NCI-H2196 treated with DMSO at 0.1 percent for 48 hours (cell line): Measurements from ENCODE around the gene BCAS4.
"Not testable (repeated sequence)": the region's sequence is repeated elsewhere in the genome, so short reads cannot be mapped to it uniquely, and the experiment has no call there.

Source experiments
- DNase-seq: peaks from one replicate; lab custom pipeline; 2025; ENCODE audit not compliant: unreplicated experiment; lab: John Stamatoyannopoulos, UW

The BCAS4 gene

GRCh38 chr20:50874111-50874757 is 79.4 kb downstream of the BCAS4 start:
- DNase-seq = no peak

DNA sequence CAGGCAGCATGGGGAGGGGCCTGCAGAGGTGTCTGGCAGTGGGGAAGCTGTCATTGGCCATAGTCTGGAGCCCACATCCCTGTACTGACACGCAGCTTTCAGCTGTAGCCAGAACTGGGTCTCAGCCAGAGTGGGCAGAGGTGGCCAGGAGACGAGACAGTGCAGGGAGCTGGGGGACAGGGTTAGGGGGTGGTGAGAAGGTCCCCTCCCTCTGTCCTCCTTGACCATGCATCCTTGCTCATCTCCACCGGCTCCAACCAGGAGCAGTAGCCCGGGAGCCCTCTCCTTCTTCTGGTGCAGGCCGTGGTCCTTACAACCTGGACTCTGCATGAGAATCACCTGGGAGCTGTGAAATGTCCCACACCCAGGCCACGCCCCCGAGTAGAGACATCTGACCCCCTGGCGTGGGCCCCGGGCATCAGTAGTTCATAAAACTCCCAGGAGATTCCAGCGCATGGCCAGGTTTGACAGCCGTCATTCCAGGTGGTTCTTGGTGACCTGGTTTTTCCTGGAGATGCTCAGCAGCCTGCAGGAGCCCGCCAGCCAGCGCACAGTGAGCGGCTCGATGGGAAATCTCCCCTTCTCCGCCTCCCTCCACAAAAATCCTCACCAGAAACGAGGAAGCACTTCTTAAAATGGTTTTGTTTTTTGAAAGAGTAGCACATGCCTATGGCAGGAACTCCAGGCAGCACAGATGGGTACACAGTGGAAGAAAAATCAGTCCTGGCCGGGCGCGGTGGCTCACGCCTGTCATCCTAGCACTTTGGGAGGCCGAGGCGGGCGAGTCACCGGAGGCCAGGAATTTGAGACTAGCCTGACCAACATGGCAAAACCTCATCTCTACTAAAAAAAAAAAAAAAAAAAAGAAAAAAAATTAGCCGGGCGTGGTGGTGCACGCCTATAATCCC is 80.2 kb downstream of the BCAS4 start:
- DNase-seq = no peak

GRCh38 chr20:50876063-50876685 is 81.3 kb downstream of the BCAS4 start:
- no peak for DNase-seq

- no peak for DNase-seq
Observed at GRCh38 chr20:50876816-50877215, 82.0 kb downstream of the BCAS4 start.

GRCh38 chr20:50877232-50877743 is 82.4 kb downstream of the BCAS4 start:
- no peak for DNase-seq

DNA sequence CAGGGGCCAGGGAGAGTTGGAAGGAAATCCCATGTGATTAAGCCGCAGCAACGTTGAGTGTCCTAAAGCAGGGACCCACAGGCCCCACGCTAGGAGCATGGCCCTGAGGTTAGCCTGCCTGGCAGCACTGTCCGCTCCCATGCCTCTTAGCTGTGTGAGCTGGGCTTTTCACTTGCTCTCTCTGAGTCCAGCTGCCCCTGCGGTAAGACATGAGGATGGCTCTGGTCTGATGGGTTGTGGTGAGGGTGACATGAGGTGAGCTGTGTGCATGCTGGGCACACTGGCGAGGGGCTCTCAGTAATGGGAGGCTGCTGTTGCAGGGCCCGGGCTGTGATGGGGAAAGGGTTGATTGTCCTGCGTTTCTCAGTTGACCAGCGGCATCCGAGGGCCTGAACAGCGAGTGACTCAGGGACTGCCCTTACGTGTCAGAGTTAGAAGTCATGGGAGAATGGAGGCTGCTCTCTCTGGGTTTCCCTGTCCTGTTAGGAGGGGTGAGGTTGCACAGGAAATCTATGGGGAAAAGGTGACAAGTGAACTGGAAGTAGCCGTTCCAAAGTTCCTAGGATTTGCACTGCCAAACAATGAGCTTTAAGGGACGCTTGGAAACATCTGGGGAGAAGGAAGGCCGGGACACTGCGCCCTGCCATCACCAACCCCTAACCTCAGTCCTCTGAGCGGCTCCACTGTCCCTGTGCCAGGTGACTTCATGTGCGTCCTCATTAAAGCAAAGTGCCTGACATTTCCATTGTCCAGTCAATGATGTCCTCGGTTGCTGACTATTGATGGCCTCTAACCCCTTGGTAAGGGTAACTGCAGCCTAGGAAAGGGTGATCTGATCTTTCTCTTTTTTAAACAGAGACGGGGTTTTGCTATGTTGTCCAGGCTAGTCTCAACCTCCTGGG is 85.0 kb downstream of the BCAS4 start:
- no peak for DNase-seq

GRCh38 chr20:50881759-50882424 is 87.0 kb downstream of the BCAS4 start:
- not testable (repeated sequence) for DNase-seq

DNA sequence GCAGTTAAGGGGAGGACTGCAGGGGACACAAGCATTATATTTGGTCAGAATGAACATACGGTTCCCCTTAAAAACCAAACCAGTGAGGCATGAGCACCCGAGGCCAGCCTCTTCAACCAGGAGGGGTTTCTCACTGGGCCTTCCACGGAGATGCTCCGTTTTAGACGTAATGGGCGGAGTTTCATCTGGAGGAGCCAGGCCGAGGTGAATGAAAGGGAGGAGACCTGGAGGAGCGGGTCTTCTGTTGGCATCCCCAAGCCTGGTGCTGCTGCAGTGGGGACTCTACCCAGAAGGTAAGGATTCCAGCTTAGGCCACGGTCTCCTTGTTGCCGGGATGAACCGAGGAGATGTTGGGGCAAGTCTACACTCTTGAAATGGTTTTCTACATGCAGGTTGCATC is 89.0 kb downstream of the BCAS4 start:
- no peak for DNase-seq

DNA sequence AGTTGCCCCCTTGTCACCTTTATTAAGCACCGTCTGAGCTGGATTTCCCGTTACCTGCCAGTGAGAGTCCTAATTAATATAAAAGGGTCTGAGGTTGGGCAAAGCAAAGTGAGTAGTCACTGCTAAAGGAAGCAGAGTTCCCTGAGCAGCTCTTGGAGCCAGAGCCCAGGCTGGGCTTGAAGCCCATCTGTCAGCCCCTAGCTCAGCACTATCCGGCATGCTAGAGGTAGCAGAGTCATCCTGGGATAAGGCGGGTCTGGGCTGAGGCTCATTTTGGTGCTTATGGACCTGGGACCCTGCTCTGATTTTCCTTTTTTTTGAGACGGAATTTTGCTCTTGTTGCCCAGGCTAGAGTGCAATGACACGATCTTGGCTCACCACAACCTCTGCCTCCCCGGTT is 90.2 kb downstream of the BCAS4 start:
- DNase-seq = no peak

- DNase-seq = no peak
Observed at GRCh38 chr20:50885781-50886180, 90.9 kb downstream of the BCAS4 start.

GRCh38 chr20:50886184-50886790 is 91.4 kb downstream of the BCAS4 start:
- DNase-seq = no peak

GRCh38 chr20:50887576-50887975 is 92.7 kb downstream of the BCAS4 start:
- DNase-seq = no peak

DNA sequence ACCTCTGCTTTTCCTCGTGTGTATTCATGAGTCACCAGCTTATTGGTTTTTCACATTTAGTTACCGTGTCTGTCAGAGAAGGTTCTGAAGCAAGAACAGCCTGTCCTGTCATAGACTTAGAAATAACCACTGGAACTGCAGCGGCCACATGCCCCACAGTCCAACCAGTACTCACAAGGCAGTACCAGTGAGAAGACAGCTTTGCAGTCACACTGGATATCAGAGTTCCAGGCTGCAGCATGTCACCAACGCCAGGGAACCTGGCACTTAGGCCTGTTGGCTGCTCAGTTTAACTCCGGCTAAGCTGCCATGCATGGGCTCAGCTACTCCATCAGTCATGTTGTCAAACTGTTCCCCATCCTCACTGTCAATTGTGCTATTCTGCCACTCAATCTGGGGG is 96.3 kb downstream of the BCAS4 start:
- DNase-seq = no peak

- DNase-seq = no peak
Observed at GRCh38 chr20:50892394-50892793, 97.5 kb downstream of the BCAS4 start.

- DNase-seq = no peak
Observed at GRCh38 chr20:50893620-50894019, 98.8 kb downstream of the BCAS4 start.

DNA sequence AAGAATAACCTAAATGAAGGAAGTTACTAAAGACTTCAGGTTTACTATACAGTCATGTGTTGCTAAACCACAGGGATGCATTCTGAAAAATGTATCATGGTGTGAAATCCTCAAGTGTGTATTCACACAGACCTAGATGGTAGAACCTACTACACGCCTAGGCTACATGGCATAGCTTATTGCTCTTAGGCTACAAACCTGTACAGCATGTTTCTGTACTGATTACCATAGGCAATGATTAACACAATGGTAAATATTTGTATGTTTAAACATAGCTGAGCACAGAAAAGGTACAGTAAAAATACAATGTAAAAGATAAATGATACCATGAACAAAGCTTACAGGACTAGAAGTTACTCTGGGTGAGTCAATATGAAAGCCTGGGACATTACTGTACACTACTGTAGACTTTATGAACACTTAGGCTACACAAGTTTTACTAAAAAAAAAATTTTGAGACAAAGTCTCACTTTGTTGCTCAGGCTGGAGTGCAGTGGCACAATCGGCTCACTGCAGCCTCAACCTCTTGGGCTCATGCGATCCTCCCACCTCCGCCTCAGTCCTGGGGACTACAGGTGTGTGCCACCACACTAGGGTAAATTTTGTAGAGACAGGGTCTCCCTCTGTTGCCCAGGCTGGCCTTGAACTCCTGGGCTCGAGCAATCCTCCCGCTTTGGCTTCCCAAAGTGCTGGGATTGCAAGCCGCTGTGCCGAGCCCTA is 100.4 kb downstream of the BCAS4 start:
- DNase-seq = no peak

- DNase-seq = no peak
Observed at GRCh38 chr20:50898475-50898874, 103.6 kb downstream of the BCAS4 start.

GRCh38 chr20:50900261-50900660 is 105.4 kb downstream of the BCAS4 start:
- DNase-seq = no peak

GRCh38 chr20:50901301-50901700 is 106.4 kb downstream of the BCAS4 start:
- DNase-seq = no peak
